Gastrocnemius medialis (tissue), 4 donors: ENCODE data around the gene FAM222B. TPM values are rescaled to one million over a fixed set of nuclear protein-coding genes. Genes with fewer than 3 reads are reported as not detected.

Experiments
- ATAC-seq, 2 donors: fragments of 150-250 bp; one replicate each; pipeline ENCODE4 v1.9.1; 2016
- DNase-seq, 2 donors: peaks; one replicate each; pipeline ENCODE4 v3.0.0-alpha.2; 2019
- H3K27ac ChIP-seq, 4 donors: fragments of 200-600 bp; sonication (generic); 1 replicate in 1 of 4; 2 replicates in 3 of 4; pipeline ENCODE4 v1.5.1; 2016 to 2018; ENCODE audit warnings: mild to moderate bottlenecking in 2 of 4, moderate library complexity in 1 of 4
- H3K27me3 ChIP-seq, 3 donors: fragments of 200-600 bp; sonication (generic) in 2 of 3; 1 replicate in 1 of 3; 2 replicates in 2 of 3; pipeline versions ENCODE4 v1.5.1 to v1.6.0; 2016 to 2019; ENCODE audit warnings: mild to moderate bottlenecking in 1 of 3, moderate library complexity in 1 of 3
- H3K36me3 ChIP-seq, 2 donors: fragments of 200-600 bp; sonication (generic) in 1 of 2; one replicate each; pipeline ENCODE4 v1.5.1; 2017 to 2018
- H3K4me1 ChIP-seq, 2 donors: fragments of 200-600 bp; sonication (generic) in 1 of 2; one replicate each; pipeline ENCODE4 v1.5.1; 2016 to 2017; ENCODE audit warnings: mild to moderate bottlenecking in 2 of 2
- H3K4me3 ChIP-seq, 4 donors: fragments of 200-600 bp; sonication (generic) in 3 of 4; 1 replicate in 1 of 4; 2 replicates in 3 of 4; pipeline ENCODE4 v1.5.1; 2016 to 2019; ENCODE audit warnings: mild to moderate bottlenecking in 2 of 4
- H3K9me3 ChIP-seq, 3 donors: fragments of 200-600 bp; sonication (generic) in 2 of 3; 1 replicate in 1 of 3; 2 replicates in 2 of 3; pipeline ENCODE4 v1.5.1; 2016 to 2019
- CTCF ChIP-seq, 5 experiments: fragments of 450-650 bp in 3 of 5; fragments of 200-600 bp in 2 of 5; sonication (generic) in 2 of 5; IDR thresholded peaks in 4 of 5; conservative IDR thresholded peaks in 1 of 5; 1 replicate in 4 of 5; 2 replicates in 1 of 5; pipeline ENCODE4 v1.5.1; 2016 to 2019; ENCODE audit warnings: antibody characterized with exemption in 5 of 5, mild to moderate bottlenecking in 3 of 5, moderate library complexity in 3 of 5
- POLR2A ChIP-seq, 2 donors: fragments of 450-650 bp; IDR thresholded peaks; one replicate each; pipeline ENCODE4 v1.6.1; 2017; ENCODE audit warnings: antibody characterized with exemption in 2 of 2, mild to moderate bottlenecking in 2 of 2, moderate library complexity in 2 of 2
- in situ Hi-C, 4 donors: fragments of 200-750 bp; cut with MboI; loops; one replicate each; pipeline versions ENCODE4 v1.15.0 to v1.8.0; 2017; ENCODE audit warnings: low sequenced_read_pairs in 4 of 4
- intact Hi-C: fragments of 100-400 bp; cut with DNase I; formaldehyde crosslinking; loops from one replicate; pipeline ENCODE4 v1.15.1; 2023; ENCODE audit warnings: low total_unique reads
- total RNA-seq, 4 donors: library from RNA; depleted of rRNA; stranded (reverse); fragments of >200 nt; gene quantifications; one replicate each; pipeline versions ENCODE4 v1.1.0 to v1.2.3, GENCODE V29; 2016

Gene FAM222B
- total RNA-seq, 4 donors from 2014 or later: 36.2 to 82.6 (median 66.8) TPM

DNA sequence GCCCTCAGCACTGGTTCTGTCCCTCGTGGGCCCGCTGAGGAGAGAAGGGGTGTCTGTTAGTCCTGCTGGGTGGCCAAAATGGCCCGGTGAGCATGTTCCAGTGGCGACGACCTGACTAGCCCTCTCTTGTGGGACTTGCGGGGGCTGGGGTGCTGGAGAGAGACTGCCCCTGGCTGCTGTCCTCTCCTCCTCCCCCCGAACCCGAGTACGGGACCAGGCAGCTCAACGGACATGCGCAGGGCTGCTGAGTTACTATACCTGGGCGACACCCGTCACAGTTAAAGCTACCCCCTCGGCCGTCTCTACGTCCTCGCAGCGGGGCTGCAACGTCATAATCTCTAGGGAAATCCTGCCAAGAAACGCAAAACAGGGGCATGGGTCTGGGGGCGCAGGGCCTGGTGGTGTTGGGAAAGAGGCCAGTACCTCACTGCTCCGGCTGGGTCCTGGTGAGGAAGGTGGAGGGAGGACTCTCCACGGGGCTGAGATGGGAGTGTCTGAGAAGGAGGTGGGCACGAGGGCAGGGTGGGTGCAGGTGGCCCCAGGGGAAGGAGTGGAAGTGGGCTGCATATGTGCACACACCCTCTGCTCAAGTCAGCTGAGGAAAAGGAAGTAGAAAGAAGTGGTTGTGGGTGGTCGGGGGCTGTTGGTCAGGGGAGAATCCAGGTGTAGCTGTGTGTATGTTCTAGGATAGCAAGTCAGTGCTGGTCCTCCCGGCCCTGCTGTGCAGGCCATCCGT is 41.5 kb upstream of the FAM222B start:
- in situ Hi-C loops (no loop called here), intact Hi-C loops (no loop called here)
- H3K4me3 ChIP-seq: no peak overlapping the region
- no peak for ATAC-seq
- H3K27ac ChIP-seq: no peak overlapping the region
- no peak for DNase-seq
- H3K36me3 ChIP-seq: peaks cover 0 to 67% of the 10 kb centered on the region in 2 donors
- TF ChIP-seq POLR2A (IDR thresholded peaks at IDR 0.05) (no peak), CTCF (IDR thresholded peaks at IDR 0.05 in 4 of 5, conservative IDR thresholded peaks at IDR 0.05 in 1 of 5) (no peak)
- H3K9me3 ChIP-seq: no peaks in the 10 kb centered on the region
- no peaks in the 10 kb centered on the region for H3K27me3 ChIP-seq
- H3K4me1 ChIP-seq: no peaks in the 10 kb centered on the region

DNA sequence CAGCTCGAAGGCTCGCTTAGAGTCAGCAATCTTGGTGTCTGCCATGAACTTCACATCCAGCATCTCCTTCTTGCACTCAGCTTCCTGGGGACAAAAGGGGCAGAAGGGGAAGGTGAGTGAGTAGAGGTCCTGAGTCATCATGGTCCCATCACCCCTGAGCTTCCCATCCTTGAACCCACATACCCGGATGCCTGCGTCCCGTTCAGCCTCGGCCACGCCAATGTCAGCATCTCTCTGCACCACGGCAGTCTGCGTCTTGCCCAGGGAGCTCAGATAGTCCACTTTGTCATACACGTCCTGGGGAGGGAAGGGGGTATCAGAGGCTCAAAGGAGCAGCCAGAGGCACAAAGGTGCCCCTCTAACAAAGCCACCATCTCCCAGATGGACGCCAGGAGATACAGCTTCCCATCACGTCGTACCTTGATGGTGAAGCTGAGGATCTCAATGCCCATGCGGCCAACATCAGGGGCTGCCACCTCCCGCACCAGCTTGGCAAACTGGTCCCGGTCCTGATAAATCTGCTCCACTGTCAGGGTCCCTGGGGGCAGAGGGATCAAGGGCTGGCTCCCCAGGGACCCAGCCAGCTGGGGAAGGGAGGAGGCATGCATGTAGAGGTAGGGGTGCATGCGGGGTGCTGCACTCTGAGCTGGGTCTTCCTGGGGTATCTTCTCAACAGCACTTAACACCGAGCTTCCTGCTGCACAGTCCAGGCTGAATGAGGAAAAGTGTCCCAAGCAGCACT is 39.7 kb upstream of the FAM222B start:
- in situ Hi-C loops (no loop called here), intact Hi-C loops (no loop called here)
- Histone ChIP-seq H3K27me3 (no peaks in the 10 kb centered on the region), H3K36me3 (peaks cover 0 to 79% of the 10 kb centered on the region in 2 donors), H3K27ac (no peak overlapping the region), H3K9me3 (no peaks in the 10 kb centered on the region), H3K4me3 (no peak overlapping the region), H3K4me1 (no peaks in the 10 kb centered on the region)
- ATAC-seq: no peak
- TF ChIP-seq POLR2A (IDR thresholded peaks at IDR 0.05) (no peak), CTCF (IDR thresholded peaks at IDR 0.05 in 4 of 5, conservative IDR thresholded peaks at IDR 0.05 in 1 of 5) (no peak)
- no peak for DNase-seq

- intact Hi-C loops: no loop called here
- DNase-seq: no peak
- TF ChIP-seq POLR2A (IDR thresholded peaks at IDR 0.05) (no peak), CTCF (IDR thresholded peaks at IDR 0.05 in 4 of 5, conservative IDR thresholded peaks at IDR 0.05 in 1 of 5) (no peak)
Observed at GRCh38 chr17:28881533-28882056, 39.0 kb upstream of the FAM222B start.

DNA sequence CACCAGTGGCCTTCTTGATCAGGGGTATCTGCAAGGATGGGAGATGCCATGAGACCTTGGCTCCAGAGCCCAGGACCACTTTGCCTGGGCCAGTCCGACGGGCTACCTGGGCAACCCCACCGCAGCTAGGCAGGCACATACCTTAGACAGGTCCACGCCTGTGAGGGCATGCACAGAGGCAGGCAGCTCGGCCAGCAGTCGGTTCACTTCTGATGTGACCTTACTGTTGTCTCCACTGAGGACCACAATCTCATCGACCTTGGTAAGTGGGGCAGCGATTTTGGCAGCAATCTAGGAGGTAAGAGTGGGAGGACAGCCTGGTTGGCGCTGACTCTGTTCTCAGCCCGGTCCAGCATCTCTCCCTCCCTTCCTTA is 38.0 kb upstream of the FAM222B start:
- peaks cover 0 to 73% of the 10 kb centered on the region in 2 donors for H3K36me3 ChIP-seq
- intact Hi-C loops (no loop called here), in situ Hi-C loops (no loop called here)
- H3K4me3 ChIP-seq: no peak overlapping the region
- H3K4me1 ChIP-seq: no peaks in the 10 kb centered on the region
- no peaks in the 10 kb centered on the region for H3K27me3 ChIP-seq
- TF ChIP-seq POLR2A (IDR thresholded peaks at IDR 0.05) (no peak), CTCF (IDR thresholded peaks at IDR 0.05 in 4 of 5, conservative IDR thresholded peaks at IDR 0.05 in 1 of 5) (no peak)
- no peaks in the 10 kb centered on the region for H3K9me3 ChIP-seq
- no peak for ATAC-seq
- no peak for DNase-seq
- H3K27ac ChIP-seq: no peak overlapping the region

More at GRCh38 chr17:28881533-28882056, 39.0 kb upstream of the FAM222B start:
- Histone ChIP-seq H3K36me3 (peaks cover 0 to 79% of the 10 kb centered on the region in 2 donors), H3K9me3 (no peaks in the 10 kb centered on the region), H3K27ac (no peak overlapping the region), H3K27me3 (no peaks in the 10 kb centered on the region), H3K4me1 (no peaks in the 10 kb centered on the region), H3K4me3 (no peak overlapping the region)
- no peak for ATAC-seq
- in situ Hi-C loops: no loop called here
